AG10803 (cell line): ENCODE data around the gene C5orf58.
A peak's percentile ranks its signal among the peaks of the same experiment; 100 is the strongest.

Experiments used
- DNase-seq: peaks from one replicate; pipeline ENCODE4 v3.0.0; 2010; ENCODE audit warnings: low read depth
- H3K4me3 ChIP-seq: 2 replicates; pipeline ENCODE4 v1.5.1; 2011; ENCODE audit warnings: mild to moderate bottlenecking, low read length, control low read depth
- TF ChIP-seq, protein P1 (sequence below): conservative IDR thresholded peaks from 2 replicates; pipeline ENCODE4 v1.5.1; 2011; ENCODE audit warnings: mild to moderate bottlenecking, low read length, control low read depth, inconsistent platforms

C5orf58 gene

DNA sequence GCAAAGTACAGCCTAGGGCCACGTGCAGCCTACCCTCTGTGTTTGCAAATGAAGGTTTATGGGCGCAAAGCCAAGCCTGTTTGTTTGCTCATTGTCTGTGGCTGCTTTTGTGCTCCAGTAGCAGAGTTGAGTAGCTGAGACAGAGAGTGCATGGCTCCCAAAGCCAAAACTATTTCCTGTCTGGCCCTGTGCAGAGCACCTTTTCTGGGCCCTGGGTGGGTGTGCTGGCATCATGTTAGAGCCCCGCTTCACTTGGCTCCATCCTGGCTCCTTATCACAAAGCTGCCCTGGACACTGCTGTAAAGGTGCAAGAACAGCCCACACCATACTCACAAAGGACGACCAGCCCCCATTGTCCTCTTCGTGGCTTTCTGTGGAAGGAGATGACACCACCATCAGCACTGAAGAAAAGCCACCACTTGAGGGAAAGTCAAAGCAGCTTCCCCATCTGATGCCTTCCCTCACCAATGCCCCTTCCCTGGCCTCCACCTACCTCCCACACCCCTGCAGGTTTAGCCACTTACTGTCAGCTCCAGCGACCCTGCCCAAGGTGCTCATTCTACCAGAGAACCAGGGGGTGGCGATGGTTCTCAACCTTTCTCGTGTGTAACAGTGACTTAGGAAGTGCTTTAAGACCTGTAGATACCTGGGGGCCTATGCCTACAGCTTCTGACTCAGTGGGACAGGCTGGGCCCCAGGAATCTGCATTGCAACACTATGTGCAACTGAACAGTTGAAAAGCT lies 41.4 kb downstream of the C5orf58 start:
- TF ChIP-seq, protein P1, sequence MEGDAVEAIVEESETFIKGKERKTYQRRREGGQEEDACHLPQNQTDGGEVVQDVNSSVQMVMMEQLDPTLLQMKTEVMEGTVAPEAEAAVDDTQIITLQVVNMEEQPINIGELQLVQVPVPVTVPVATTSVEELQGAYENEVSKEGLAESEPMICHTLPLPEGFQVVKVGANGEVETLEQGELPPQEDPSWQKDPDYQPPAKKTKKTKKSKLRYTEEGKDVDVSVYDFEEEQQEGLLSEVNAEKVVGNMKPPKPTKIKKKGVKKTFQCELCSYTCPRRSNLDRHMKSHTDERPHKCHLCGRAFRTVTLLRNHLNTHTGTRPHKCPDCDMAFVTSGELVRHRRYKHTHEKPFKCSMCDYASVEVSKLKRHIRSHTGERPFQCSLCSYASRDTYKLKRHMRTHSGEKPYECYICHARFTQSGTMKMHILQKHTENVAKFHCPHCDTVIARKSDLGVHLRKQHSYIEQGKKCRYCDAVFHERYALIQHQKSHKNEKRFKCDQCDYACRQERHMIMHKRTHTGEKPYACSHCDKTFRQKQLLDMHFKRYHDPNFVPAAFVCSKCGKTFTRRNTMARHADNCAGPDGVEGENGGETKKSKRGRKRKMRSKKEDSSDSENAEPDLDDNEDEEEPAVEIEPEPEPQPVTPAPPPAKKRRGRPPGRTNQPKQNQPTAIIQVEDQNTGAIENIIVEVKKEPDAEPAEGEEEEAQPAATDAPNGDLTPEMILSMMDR: peak; percentile 13; the same call in 1 of the 2 replicates
- no peak for DNase-seq
- H3K4me3 ChIP-seq: no peak overlapping the region

DNA sequence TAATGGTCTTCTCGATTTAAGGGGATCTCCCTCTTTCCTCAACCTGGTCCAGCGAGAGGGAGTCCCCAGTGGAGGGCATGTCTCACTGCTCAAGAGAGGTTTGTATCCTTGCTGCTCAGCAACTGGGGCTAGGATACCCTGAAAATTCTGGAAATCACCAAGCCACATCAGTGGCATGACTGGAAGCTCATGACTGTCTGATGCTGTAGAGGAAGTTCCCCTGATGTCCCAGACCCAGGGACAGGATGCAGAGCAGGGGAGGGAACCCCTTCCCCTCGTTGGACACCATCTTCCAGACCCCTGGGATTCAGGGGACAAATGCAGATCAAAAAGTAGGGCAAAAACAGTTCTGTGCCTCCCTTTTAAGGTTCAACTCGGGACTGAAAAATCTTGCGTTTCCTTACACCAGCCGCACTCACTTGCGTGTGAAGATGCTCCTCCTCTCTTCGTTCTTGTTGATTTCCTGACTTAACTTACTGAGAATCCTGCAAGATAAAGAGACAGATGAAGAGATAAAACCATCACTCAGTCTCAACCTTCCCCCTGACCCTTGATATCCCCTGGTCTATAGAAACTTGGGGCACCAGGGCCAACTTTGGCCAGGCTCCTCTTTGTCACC lies 42.7 kb downstream of the C5orf58 start:
- no peak overlapping the region for H3K4me3 ChIP-seq
- no peak for DNase-seq
- TF ChIP-seq, protein P1: no peak

DNA sequence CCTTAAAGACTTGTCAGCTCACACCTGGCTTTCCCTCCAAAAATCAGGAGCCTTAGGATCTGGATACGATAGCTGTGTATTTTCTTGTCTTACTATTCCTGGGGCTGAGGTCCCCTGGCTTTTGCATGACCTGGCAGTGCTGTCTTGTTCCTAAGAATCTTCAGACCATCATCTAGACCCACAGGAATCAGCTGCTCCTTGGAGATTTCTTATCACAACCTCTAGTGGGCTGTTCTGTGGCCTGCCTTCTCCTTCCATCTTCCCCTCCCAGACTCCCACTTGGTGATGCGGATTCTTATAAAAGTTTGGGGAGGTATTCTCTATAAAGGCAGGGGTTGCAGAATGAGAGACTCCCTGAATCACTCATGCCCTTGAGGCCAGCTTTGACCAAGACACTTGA lies 43.4 kb downstream of the C5orf58 start:
- TF ChIP-seq, protein P1: no peak
- DNase-seq: no peak
- no peak overlapping the region for H3K4me3 ChIP-seq

DNA sequence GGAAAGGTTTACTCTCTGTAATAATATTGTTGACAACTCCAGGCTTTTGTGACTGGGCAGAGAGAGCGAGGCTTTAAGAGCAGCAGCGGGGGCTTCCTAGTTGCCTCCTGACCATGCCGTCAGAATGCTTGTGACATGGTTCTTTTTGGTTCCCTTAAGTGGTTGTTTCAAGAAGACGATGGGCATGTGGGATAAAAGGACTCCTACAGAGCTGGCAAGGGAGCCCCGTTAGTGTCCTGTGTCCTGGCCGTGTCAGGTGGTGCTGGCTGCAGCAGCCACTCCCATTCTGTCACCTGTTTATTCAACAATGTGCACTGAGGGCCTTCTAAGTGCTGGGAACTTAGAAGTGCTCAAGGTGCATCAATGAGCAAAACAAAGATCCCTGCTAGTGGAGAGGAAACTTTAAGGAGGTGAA lies 45.1 kb downstream of the C5orf58 start:
- DNase-seq: no peak
- TF ChIP-seq, protein P1: no peak
- H3K4me3 ChIP-seq: no peak overlapping the region

DNA sequence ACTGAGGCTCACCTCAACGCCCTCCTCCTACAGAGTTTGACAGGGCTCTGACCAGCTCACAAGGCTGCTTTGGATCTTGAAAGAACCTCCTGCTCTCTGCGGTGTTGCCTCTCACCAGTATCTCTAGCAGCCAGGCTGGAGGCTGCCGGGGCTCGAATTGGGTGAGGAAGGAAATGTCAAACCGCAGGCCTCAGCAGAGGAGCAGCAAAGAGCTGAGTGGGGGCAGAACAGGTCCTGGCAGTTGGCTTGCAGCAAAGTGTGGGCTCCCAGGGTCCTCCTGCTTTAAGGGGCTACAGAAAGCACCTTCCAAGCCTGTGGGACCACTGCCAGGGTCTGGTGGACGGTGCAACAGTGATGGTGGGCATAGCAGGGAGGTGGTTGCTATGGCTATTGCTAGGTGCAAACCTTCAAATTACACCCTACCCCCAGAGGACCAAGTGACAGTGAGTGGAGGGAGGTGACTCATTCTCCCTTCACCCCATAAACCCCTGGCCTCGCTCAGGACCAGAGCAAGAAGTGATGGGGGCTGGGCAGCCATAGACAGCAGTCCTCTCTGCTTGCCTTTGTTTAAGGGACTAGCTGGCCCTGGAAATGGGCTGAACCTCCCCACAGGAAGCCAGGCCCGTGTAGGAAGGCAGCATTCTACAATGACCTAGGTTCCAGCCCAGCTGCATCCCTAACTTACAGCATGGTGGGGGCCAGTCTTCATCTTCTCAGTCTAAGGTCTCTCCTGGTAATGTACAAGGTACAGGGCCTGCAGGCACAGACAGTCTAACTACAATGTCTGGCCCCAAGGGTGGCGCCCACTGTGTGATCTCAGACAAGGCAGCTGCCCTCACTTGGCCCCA lies 46.0 kb downstream of the C5orf58 start:
- H3K4me3 ChIP-seq: no peak overlapping the region
- DNase-seq: no peak
- TF ChIP-seq, protein P1: no peak

DNA sequence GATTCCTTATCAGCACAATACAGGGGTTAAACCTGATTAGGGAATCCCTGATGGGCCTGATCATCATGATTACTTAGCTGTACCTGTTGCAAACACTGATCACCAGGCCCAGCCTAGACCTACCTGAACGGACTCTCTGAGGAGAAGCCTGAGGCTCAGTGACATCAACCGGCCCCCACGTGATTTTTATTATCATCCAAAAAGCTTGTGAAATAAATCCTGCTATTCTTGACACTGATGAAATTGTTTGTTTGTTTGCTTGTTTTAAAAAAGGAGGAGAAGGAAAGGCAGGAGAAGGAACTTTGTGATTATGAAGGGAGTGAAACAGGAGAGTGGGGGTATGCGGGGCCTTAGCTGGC lies 46.7 kb downstream of the C5orf58 start:
- TF ChIP-seq, protein P1: no peak
- H3K4me3 ChIP-seq: no peak overlapping the region
- no peak for DNase-seq
